GM18873 (cell line): ENCODE measurements around the gene CKMT1B.
"Not testable (repeated sequence)": the region's sequence is repeated elsewhere in the genome, so short reads cannot be mapped to it uniquely, and the experiment has no call there.

Experiments
- ATAC-seq: cut with Tn5 transposase; IDR thresholded peaks from one replicate; pipeline ENCODE4 v1.9.1; 2021; ENCODE audit warnings: mild to moderate bottlenecking, moderate library complexity, moderate number of reproducible peaks; ENCODE audit not compliant: unreplicated experiment, low FRiP score

CKMT1B gene

GRCh38 chr15:43593328-43594190 lies at the start of gene CKMT1B:
Gene CKMT1B, plus strand, starts transcription at chr15:43594027. Its CDS starts 192 bp downstream, at chr15:43594219.
- not testable (repeated sequence) for ATAC-seq

- ATAC-seq = no peak
Measured at GRCh38 chr15:43544266-43544665, 49.6 kb upstream of the CKMT1B start.

- no peak for ATAC-seq
Measured at GRCh38 chr15:43545426-43545825, 48.4 kb upstream of the CKMT1B start.

GRCh38 chr15:43547539-43547938 lies 46.3 kb upstream of the CKMT1B start:
- no peak for ATAC-seq

- no peak for ATAC-seq
Measured at GRCh38 chr15:43550527-43551363, 43.1 kb upstream of the CKMT1B start.

GRCh38 chr15:43552256-43552655 lies 41.6 kb upstream of the CKMT1B start:
- ATAC-seq = no peak

- no peak for ATAC-seq
Measured at GRCh38 chr15:43552986-43553385, 40.8 kb upstream of the CKMT1B start.

GRCh38 chr15:43562753-43563152 lies 31.1 kb upstream of the CKMT1B start:
- ATAC-seq = not testable (repeated sequence)

- not testable (repeated sequence) for ATAC-seq
Measured at GRCh38 chr15:43563793-43564192, 30.0 kb upstream of the CKMT1B start.

- ATAC-seq = not testable (repeated sequence)
Measured at GRCh38 chr15:43566615-43567014, 27.2 kb upstream of the CKMT1B start.

GRCh38 chr15:43574607-43575006 lies 19.2 kb upstream of the CKMT1B start:
- ATAC-seq = not testable (repeated sequence)

GRCh38 chr15:43589778-43590466 lies 3.9 kb upstream of the CKMT1B start, which contains the start of gene PPIP5K1:
Gene PPIP5K1, minus strand, starts transcription at chr15:43590208. Its CDS starts 5,704 bp downstream, at chr15:43584504.
- peak; percentile 90 for ATAC-seq

GRCh38 chr15:43592841-43593240 lies 986 bp upstream of the CKMT1B start:
- not testable (repeated sequence) for ATAC-seq

- ATAC-seq = not testable (repeated sequence)
Measured at GRCh38 chr15:43599131-43599530, 5.3 kb downstream of the CKMT1B start.

GRCh38 chr15:43600200-43600599 lies 6.4 kb downstream of the CKMT1B start:
- not testable (repeated sequence) for ATAC-seq

- ATAC-seq = not testable (repeated sequence)
Measured at GRCh38 chr15:43602233-43602632, 8.4 kb downstream of the CKMT1B start.

- not testable (repeated sequence) for ATAC-seq
Measured at GRCh38 chr15:43617750-43618149, 23.9 kb downstream of the CKMT1B start.

- not testable (repeated sequence) for ATAC-seq
Measured at GRCh38 chr15:43618700-43619099, 24.9 kb downstream of the CKMT1B start, which contains the start of gene STRC. Gene STRC, minus strand, starts transcription at chr15:43618800. Its CDS starts 78 bp downstream, at chr15:43618722.

- not testable (repeated sequence) for ATAC-seq
Measured at GRCh38 chr15:43622068-43622799, 28.4 kb downstream of the CKMT1B start.

GRCh38 chr15:43625106-43625505 lies 31.3 kb downstream of the CKMT1B start:
- no peak for ATAC-seq
